ENCODE results near the gene KIAA1549.

Gene KIAA1549

GRCh38 chr7:138918176-138918575 lies 63.0 kb downstream of the KIAA1549 start:
- no peak for DNase-seq (ENCODE audit: low read depth)
- no peak overlapping the region for H3K4me3 ChIP-seq (ENCODE audit: low read depth, low read length)

GRCh38 chr7:138917771-138918170 lies 63.4 kb downstream of the KIAA1549 start:
- H3K4me3 ChIP-seq (ENCODE audit: low read depth, low read length) = no peak overlapping the region
- DNase-seq (ENCODE audit: low read depth) = no peak

- H3K4me3 ChIP-seq (ENCODE audit: low read depth, low read length) = no peak overlapping the region
- DNase-seq (ENCODE audit: low read depth) = no peak
Measured at GRCh38 chr7:138916731-138917130, 64.5 kb downstream of the KIAA1549 start.

- no peak for DNase-seq (ENCODE audit: low read depth)
Measured at GRCh38 chr7:138916275-138916674, 64.9 kb downstream of the KIAA1549 start.

GRCh38 chr7:138913783-138914182 lies 67.4 kb downstream of the KIAA1549 start:
- no peak overlapping the region for H3K4me3 ChIP-seq (ENCODE audit: low read depth, low read length)
- no peak for DNase-seq (ENCODE audit: low read depth)

More at GRCh38 chr7:138916275-138916674, 64.9 kb downstream of the KIAA1549 start:
- no peak overlapping the region for H3K4me3 ChIP-seq (ENCODE audit: low read depth, low read length)

- DNase-seq (ENCODE audit: low read depth) = no peak
- no peak overlapping the region for H3K4me3 ChIP-seq (ENCODE audit: low read depth, low read length)
Measured at GRCh38 chr7:138911007-138911406, 70.2 kb downstream of the KIAA1549 start.

GRCh38 chr7:138907850-138908249 lies 73.3 kb downstream of the KIAA1549 start:
- DNase-seq (ENCODE audit: low read depth) = no peak
- no peak overlapping the region for H3K4me3 ChIP-seq (ENCODE audit: low read depth, low read length)

- no peak for DNase-seq (ENCODE audit: low read depth)
- H3K4me3 ChIP-seq (ENCODE audit: low read depth, low read length) = no peak overlapping the region
Measured at GRCh38 chr7:138907201-138907847, 73.9 kb downstream of the KIAA1549 start.

- DNase-seq (ENCODE audit: low read depth) = no peak
- no peak overlapping the region for H3K4me3 ChIP-seq (ENCODE audit: low read depth, low read length)
Measured at GRCh38 chr7:138903859-138904435, 77.2 kb downstream of the KIAA1549 start.

GRCh38 chr7:138903186-138903820 lies 77.9 kb downstream of the KIAA1549 start:
- DNase-seq (ENCODE audit: low read depth) = no peak
- H3K4me3 ChIP-seq (ENCODE audit: low read depth, low read length) = no peak overlapping the region

- H3K4me3 ChIP-seq (ENCODE audit: low read depth, low read length) = no peak overlapping the region
Measured at GRCh38 chr7:138902161-138902560, 79.0 kb downstream of the KIAA1549 start.

GRCh38 chr7:138900035-138900828 lies 81.0 kb downstream of the KIAA1549 start:
- peak; percentile 24 for DNase-seq (ENCODE audit: low read depth)
- H3K4me3 ChIP-seq (ENCODE audit: low read depth, low read length) = no peak overlapping the region

More at GRCh38 chr7:138902161-138902560, 79.0 kb downstream of the KIAA1549 start:
- DNase-seq (ENCODE audit: low read depth) = no peak

GRCh38 chr7:138898802-138899201 lies 82.4 kb downstream of the KIAA1549 start:
- DNase-seq (ENCODE audit: low read depth) = no peak
- no peak overlapping the region for H3K4me3 ChIP-seq (ENCODE audit: low read depth, low read length)

GRCh38 chr7:138898255-138898654 lies 82.9 kb downstream of the KIAA1549 start:
- no peak for DNase-seq (ENCODE audit: low read depth)
- no peak overlapping the region for H3K4me3 ChIP-seq (ENCODE audit: low read depth, low read length)

- no peak overlapping the region for H3K4me3 ChIP-seq (ENCODE audit: low read depth, low read length)
- no peak for DNase-seq (ENCODE audit: low read depth)
Measured at GRCh38 chr7:138895679-138896078, 85.5 kb downstream of the KIAA1549 start.

- DNase-seq (ENCODE audit: low read depth) = no peak
- no peak overlapping the region for H3K4me3 ChIP-seq (ENCODE audit: low read depth, low read length)
Measured at GRCh38 chr7:138893258-138893657, 87.9 kb downstream of the KIAA1549 start.

- no peak overlapping the region for H3K4me3 ChIP-seq (ENCODE audit: low read depth, low read length)
- no peak for DNase-seq (ENCODE audit: low read depth)
Measured at GRCh38 chr7:138892812-138893211, 88.4 kb downstream of the KIAA1549 start.

- no peak overlapping the region for H3K4me3 ChIP-seq (ENCODE audit: low read depth, low read length)
- no peak for DNase-seq (ENCODE audit: low read depth)
Measured at GRCh38 chr7:138892006-138892630, 89.1 kb downstream of the KIAA1549 start.

- DNase-seq (ENCODE audit: low read depth) = no peak
- no peak overlapping the region for H3K4me3 ChIP-seq (ENCODE audit: low read depth, low read length)
Measured at GRCh38 chr7:138891446-138891810, 89.8 kb downstream of the KIAA1549 start.
